Epithelial cell of umbilical artery (primary cell): ENCODE data around the gene LNP1. TPM values are rescaled to one million over a fixed set of nuclear protein-coding genes. Genes with fewer than 3 reads are reported as not detected.

Experiments used
- total RNA-seq: library from RNA; depleted of rRNA; stranded (reverse); fragments of >200 nt; gene quantifications from 2 replicates; pipeline ENCODE4 v1.2.3, GENCODE V29; 2014

The LNP1 gene, protein sequence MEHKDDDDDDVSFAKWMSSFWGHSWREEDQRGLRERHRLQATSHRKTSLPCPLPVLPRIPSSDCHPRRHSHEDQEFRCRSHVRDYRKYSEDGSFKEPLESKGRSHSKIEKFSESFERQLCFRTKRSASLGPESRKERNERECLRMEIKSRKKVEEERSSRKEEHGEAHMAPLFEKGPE
- 2.6 and 3.2 TPM in 2 replicates for total RNA-seq

GRCh38 chr3:100400780-100401673 is at the start of gene LNP1, which contains the start of gene TOMM70:
Gene LNP1, plus strand, starts transcription at chr3:100401539. Its CDS starts 28,191 bp downstream, at chr3:100429730.
Gene TOMM70, minus strand, starts transcription at chr3:100401089. Its CDS starts 140 bp downstream, at chr3:100400949.

DNA sequence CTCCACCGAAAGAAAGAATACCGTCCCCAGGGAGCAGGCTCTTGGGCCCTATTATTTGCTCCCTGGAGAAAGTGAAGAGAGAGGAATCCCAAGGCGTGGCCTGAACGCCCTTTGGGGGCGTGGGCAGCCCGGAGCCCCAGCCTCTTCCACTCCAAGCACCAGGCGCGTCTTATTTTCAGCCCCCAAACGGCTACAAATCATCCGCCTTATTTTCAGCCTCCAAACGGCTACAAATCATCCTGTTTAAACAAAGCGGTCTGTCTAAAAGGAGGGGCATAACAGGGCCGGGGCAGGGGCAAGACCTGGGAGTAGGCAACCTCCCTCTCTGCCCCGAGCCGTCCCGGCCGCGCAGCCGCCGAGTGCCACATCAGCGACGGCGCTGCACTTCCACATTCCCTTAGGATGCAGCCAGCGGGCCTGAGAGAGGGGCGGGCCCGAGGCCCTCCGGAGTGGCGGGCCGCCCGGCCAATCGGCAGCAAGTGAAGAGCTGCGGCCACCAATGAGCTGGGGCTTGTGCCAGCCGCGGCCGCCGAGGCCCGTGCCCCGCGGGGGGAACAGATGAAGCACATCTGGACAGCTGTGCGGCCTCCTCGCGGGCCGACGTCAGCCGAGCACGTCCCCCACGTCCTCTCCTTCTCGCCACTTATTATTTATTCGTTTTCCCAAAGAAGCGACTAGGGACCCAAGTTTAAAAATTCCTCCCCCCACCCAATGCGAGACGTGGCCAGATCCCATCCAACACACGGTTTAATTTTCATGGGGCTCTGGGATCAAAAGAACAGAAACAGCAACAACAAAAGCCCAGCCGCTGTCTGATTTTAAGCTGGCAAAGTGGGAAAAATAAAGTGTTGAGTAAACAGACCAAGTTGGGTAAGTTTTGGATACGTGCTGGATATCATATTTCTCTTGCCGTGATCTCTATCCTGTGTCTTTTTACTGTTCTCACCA is 91.0 kb downstream of the LNP1 start, which contains the start of gene TMEM45A:
Gene TMEM45A, plus strand, starts transcription at position 561 of the 948 bp plus-strand sequence. CDS start 62,593 bp downstream, outside the sequence.

Other genes starting within 250 kb of the LNP1 start
- 43.5 and 76.6 TPM in 2 replicates for gene TBC1D23, start 140.5 kb upstream of the LNP1 start, total RNA-seq
- gene NIT2, start 66.8 kb upstream of the LNP1 start, total RNA-seq, result 11.4 and 11.6 TPM in 2 replicates
- gene TOMM70, start 450 bp upstream of the LNP1 start, total RNA-seq, result 46.8 and 50.8 TPM in 2 replicates
- gene TMEM45A, start 91.1 kb downstream of the LNP1 start, total RNA-seq, result 2.3 and 3.6 TPM in 2 replicates
- 0.30 TPM in 1 of 2 replicates, not detected in the other for gene ADGRG7, start 208.1 kb downstream of the LNP1 start, total RNA-seq